GM10266 (cell line): Measurements from ENCODE around the gene MAP4K1.

Experiments used
- DNase-seq: peaks from one replicate; pipeline ENCODE4 v3.0.0; 2012; ENCODE audit errors: extremely low spot score
- CTCF ChIP-seq: IDR thresholded peaks from 2 replicates; pipeline ENCODE4 v1.5.1; 2012; ENCODE audit warnings: mild to moderate bottlenecking, low read depth; ENCODE audit not compliant: control insufficient read depth, insufficient read depth; ENCODE audit errors: missing control alignments

MAP4K1 gene

GRCh38 chr19:38617764-38618589, at the start of gene MAP4K1:
Gene MAP4K1 (minus strand): TSS chr19:38617953. CDS start chr19:38617895, 58 bp downstream.
- no peak for TF ChIP-seq CTCF
- DNase-seq: peak; percentile 83

- no peak for TF ChIP-seq CTCF
- peak; percentile 74 for DNase-seq
Measured at GRCh38 chr19:38666663-38667511, 49.1 kb upstream of the MAP4K1 start.

- DNase-seq: no peak
- TF ChIP-seq CTCF: no peak
Measured at GRCh38 chr19:38665950-38666662, 48.4 kb upstream of the MAP4K1 start.

- no peak for DNase-seq
- no peak for TF ChIP-seq CTCF
Measured at GRCh38 chr19:38665219-38665931, 47.6 kb upstream of the MAP4K1 start.

- no peak for DNase-seq
- no peak for TF ChIP-seq CTCF
Measured at GRCh38 chr19:38664503-38665211, 46.9 kb upstream of the MAP4K1 start.

- no peak for DNase-seq
- TF ChIP-seq CTCF: no peak
Measured at GRCh38 chr19:38663957-38664502, 46.3 kb upstream of the MAP4K1 start.
